Activated CD4-positive, alpha-beta T cell treated with anti-CD3 and anti-CD28 coated beads for 36 hours (primary cell): ENCODE data around the gene ZNF821. TPM values are rescaled to one million over a fixed set of nuclear protein-coding genes. Genes with fewer than 3 reads are reported as not detected.

Experiments
- ATAC-seq: fragments of 200-7000 bp; cut with Tn5 transposase; one replicate; pipeline ENCODE4 v1.10.0; 2021; ENCODE audit warnings: mild to moderate bottlenecking, moderate library complexity
- CTCF ChIA-PET: fragments of 350-600 bp; sonication (Branson Sonifier 250); formaldehyde crosslinking; loops from one replicate; lab custom pipeline; 2021; ENCODE audit warnings: antibody characterized with exemption; lab: Charles Lee
- POLR2A ChIA-PET: fragments of 350-600 bp; sonication (Branson Sonifier 250); formaldehyde crosslinking; loops from one replicate; lab custom pipeline; 2021; ENCODE audit warnings: antibody characterized with exemption, inconsistent platforms; lab: Charles Lee
- DNase-seq: peaks from one replicate; pipeline ENCODE4 v3.0.0-alpha.2; 2020
- H3K27ac Mint-ChIP-seq: one replicate; pipeline ENCODE4 v1.8.0; 2021; ENCODE audit warnings: mixed read lengths
- H3K27me3 Mint-ChIP-seq: one replicate; pipeline ENCODE4 v1.8.0; 2021; ENCODE audit warnings: mixed read lengths
- H3K36me3 Mint-ChIP-seq: one replicate; pipeline ENCODE4 v1.8.0; 2021; ENCODE audit warnings: low read depth, mixed read lengths
- H3K4me1 Mint-ChIP-seq: one replicate; pipeline ENCODE4 v1.8.0; 2021; ENCODE audit warnings: mixed read lengths
- H3K4me3 Mint-ChIP-seq: one replicate; pipeline ENCODE4 v1.8.0; 2021; ENCODE audit warnings: mild to moderate bottlenecking, moderate library complexity, mixed read lengths
- H3K9me3 Mint-ChIP-seq: one replicate; pipeline ENCODE4 v1.8.0; 2021; ENCODE audit warnings: low read depth, mixed read lengths
- intact Hi-C, 2 experiments: fragments of 100-400 bp; cut with DNase I in 1 of 2; cut with micrococcal nuclease in 1 of 2; formaldehyde crosslinking; loops; one replicate each; pipeline versions ENCODE4 v1.14.2 to v1.15.1; 2022 to 2024; cut with DNase I, micrococcal nuclease
- total RNA-seq, 2 experiments: library from RNA; stranded (reverse); gene quantifications; one replicate each; pipeline ENCODE4 v1.2.3, GENCODE V29; 2021

ZNF821 gene, protein sequence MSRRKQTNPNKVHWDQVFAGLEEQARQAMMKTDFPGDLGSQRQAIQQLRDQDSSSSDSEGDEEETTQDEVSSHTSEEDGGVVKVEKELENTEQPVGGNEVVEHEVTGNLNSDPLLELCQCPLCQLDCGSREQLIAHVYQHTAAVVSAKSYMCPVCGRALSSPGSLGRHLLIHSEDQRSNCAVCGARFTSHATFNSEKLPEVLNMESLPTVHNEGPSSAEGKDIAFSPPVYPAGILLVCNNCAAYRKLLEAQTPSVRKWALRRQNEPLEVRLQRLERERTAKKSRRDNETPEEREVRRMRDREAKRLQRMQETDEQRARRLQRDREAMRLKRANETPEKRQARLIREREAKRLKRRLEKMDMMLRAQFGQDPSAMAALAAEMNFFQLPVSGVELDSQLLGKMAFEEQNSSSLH
- total RNA-seq: 1 to 10 TPM; 6.0 to 7.7 TPM

DNA sequence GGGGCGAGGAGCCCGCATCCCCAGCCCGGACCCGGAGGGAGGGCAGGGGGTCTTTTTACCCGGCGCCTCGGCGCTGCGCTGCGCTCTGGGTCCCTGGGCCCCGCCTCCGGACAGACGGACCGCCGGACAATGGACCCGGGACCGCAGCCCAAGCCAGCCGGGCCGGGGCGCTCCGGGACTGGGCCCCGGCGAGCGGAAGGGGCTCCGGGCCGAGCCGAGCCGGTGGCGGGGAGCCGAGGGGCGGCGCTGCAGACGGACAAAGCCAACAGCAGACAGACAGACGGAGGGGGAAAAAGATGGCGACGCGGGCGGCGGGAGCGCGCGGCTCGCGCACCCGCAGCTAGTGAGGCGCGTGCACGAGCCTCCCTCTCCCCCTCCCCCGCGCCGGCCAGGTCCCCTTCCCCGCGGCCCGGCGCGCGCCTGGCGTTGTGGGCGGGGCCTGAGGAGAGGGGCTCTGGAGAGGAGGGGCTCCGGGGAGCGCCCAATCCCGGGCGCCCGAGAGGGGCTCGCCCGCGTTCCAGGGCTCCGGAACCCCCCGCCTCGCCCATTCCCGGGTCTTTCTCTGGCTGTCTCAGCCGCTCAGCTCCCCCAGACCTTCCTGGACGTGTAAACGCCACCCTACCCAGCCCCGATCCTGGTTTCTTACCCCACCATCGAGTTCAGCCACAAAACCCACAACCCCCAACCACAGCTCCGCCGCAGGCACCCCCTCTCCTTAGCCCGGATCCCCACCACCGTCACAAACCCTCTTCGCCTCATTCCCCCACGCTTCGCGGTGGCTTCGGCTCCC lies at the start of gene ZNF821:
Gene ZNF821, minus strand, starts transcription at position 334 of the 790 bp plus-strand sequence. CDS start 4,236 bp downstream, outside the sequence.
- H3K27ac Mint-ChIP-seq: peak within 1 kb of the TSS; percentile 84
- CTCF ChIA-PET: interaction anchor here (0.6 to 6.8 kb wide), 17 partner anchors 9 to 94 kb away, joined by 3 to 83 read pairs (median 5); partner anchors contain the start of genes AP1G1 and IST1
- peak; percentile 89 for DNase-seq
- no peaks in the 10 kb centered on the region for H3K27me3 Mint-ChIP-seq
- POLR2A ChIA-PET: interaction anchor here (0.6 to 1.9 kb wide), 12 partner anchors 11 to 209 kb away, joined by 3 to 11 read pairs (median 4); partner anchors contain the start of genes AP1G1, IST1 and TXNL4B
- peak within 1 kb of the TSS; percentile 84 for H3K4me3 Mint-ChIP-seq
- intact Hi-C loops: loop anchor here (1.0 to 5.0 kb wide), 11 partner anchors 11 to 209 kb away; partner anchors contain the start of genes ATXN1L (in 2 of the 2), IST1 (in 2 of the 2), DHODH (in 1 of the 2) and DHX38 (in 1 of the 2)
- no peaks in the 10 kb centered on the region for H3K9me3 Mint-ChIP-seq
- ATAC-seq: peak; percentile 66
- H3K4me1 Mint-ChIP-seq: peaks cover 48% of the 10 kb centered on the region
- peaks cover 7% of the 10 kb centered on the region for H3K36me3 Mint-ChIP-seq

- DNase-seq (no peak), ATAC-seq (no peak)
- POLR2A ChIA-PET: no interaction called here
- Mint-ChIP-seq H3K4me3 (no peak overlapping the region), H3K27me3 (no peaks in the 10 kb centered on the region), H3K4me1 (peaks cover 10% of the 10 kb centered on the region), H3K36me3 (peaks cover 15% of the 10 kb centered on the region), H3K27ac (peak overlapping the region; percentile 45), H3K9me3 (no peaks in the 10 kb centered on the region)
- CTCF ChIA-PET: interaction anchor here (0.6 kb wide), 1 partner anchor 51 kb away, joined by 4 read pairs; no protein-coding TSS in a partner anchor
- intact Hi-C loops: no loop called here
These were observed 49.0 kb upstream of the ZNF821 start for GRCh38 chr16:71933017-71933416.

- no peak overlapping the region for H3K27ac Mint-ChIP-seq
- intact Hi-C loops: no loop called here
- DNase-seq (no peak), ATAC-seq (no peak)
- no peaks in the 10 kb centered on the region for H3K27me3 Mint-ChIP-seq
- POLR2A ChIA-PET: interaction anchor here (0.7 kb wide), 1 partner anchor 51 kb away, joined by 7 read pairs; no protein-coding TSS in a partner anchor
- H3K9me3 Mint-ChIP-seq: no peaks in the 10 kb centered on the region
- CTCF ChIA-PET: interaction anchor here (0.6 to 0.7 kb wide), 2 partner anchors 29 to 156 kb away, joined by 3 read pairs; no protein-coding TSS in a partner anchor
- H3K4me3 Mint-ChIP-seq: no peak overlapping the region
- H3K36me3 Mint-ChIP-seq: peaks cover 25% of the 10 kb centered on the region
- peaks cover 9% of the 10 kb centered on the region for H3K4me1 Mint-ChIP-seq
These were observed 47.6 kb upstream of the ZNF821 start for GRCh38 chr16:71931599-71931998.

- ATAC-seq (no peak), DNase-seq (no peak)
- POLR2A ChIA-PET: interaction anchor here (0.7 kb wide), 1 partner anchor 50 kb away, joined by 7 read pairs; no protein-coding TSS in a partner anchor
- CTCF ChIA-PET: no interaction called here
- H3K4me3 Mint-ChIP-seq: no peak overlapping the region
- no peak overlapping the region for H3K27ac Mint-ChIP-seq
- H3K36me3 Mint-ChIP-seq: peaks cover 28% of the 10 kb centered on the region
- H3K9me3 Mint-ChIP-seq: no peaks in the 10 kb centered on the region
- no peaks in the 10 kb centered on the region for H3K27me3 Mint-ChIP-seq
- H3K4me1 Mint-ChIP-seq: peaks cover 9% of the 10 kb centered on the region
- intact Hi-C loops: no loop called here
These were observed 47.0 kb upstream of the ZNF821 start for GRCh38 chr16:71931001-71931400.

DNA sequence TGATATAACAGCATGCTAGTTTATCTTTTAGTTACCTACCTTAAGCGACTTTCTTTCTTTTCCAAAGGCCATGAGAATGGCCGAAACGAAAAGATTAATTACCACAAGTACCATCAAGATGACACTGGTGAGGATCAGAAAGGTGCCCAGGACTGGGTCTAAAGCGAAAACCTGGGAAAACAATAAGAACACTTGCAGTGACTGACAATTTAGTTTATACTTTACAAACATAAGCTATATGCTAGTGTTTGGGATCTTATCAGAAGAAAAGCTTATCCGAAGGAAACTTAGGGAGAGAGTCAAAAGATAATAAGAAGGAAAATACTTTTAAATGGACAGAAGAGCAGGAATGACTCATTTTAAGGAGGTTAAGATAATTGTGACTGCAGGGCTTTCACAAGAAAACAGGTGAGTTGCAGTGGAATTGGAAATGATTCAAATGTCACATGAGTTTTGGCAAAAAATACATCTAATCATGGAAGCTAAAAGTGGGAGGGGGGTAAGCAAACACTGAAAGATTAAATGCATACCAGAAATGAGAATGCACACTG lies 46.1 kb upstream of the ZNF821 start:
- Mint-ChIP-seq H3K9me3 (no peaks in the 10 kb centered on the region), H3K4me3 (no peak overlapping the region), H3K4me1 (peaks cover 9% of the 10 kb centered on the region), H3K27me3 (no peaks in the 10 kb centered on the region), H3K27ac (peak overlapping the region; percentile 67), H3K36me3 (peaks cover 33% of the 10 kb centered on the region)
- ATAC-seq (no peak), DNase-seq (no peak)
- ChIA-PET POLR2A (no interaction called here), CTCF (interaction anchor here (1.8 to 2.2 kb wide), 2 partner anchors 14 to 31 kb away, joined by 8 to 11 read pairs; no protein-coding TSS in a partner anchor)
- intact Hi-C loops: no loop called here

DNA sequence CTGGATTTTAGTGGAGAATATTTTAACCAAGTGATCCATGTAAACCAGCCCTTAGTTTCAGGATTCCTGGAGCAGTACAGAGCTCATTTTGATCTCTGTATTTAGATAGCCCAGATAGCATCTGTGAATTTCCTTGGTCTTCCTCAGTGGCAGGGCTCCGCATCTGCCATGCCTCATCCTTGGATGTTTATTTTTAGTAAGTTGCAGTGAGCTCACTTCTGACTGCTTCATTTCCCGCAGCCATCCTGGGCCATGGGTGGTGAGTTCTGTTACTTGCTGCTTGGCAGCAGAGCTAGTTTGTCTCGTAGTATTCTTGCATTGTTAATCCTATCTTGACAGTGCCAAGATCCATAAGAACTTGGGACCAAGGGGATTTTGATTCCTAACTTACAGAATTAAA lies 45.1 kb upstream of the ZNF821 start:
- DNase-seq (no peak), ATAC-seq (no peak)
- ChIA-PET CTCF (interaction anchor here (0.7 to 2.2 kb wide), 7 partner anchors 10 to 258 kb away, joined by 3 to 11 read pairs (median 3); no protein-coding TSS in a partner anchor), POLR2A (interaction anchor here (0.6 kb wide), 1 partner anchor 18 kb away, joined by 4 read pairs; no protein-coding TSS in a partner anchor)
- H3K27me3 Mint-ChIP-seq: no peaks in the 10 kb centered on the region
- H3K4me1 Mint-ChIP-seq: peaks cover 9% of the 10 kb centered on the region
- no peak overlapping the region for H3K27ac Mint-ChIP-seq
- H3K36me3 Mint-ChIP-seq: peaks cover 41% of the 10 kb centered on the region
- intact Hi-C loops: no loop called here
- H3K4me3 Mint-ChIP-seq: no peak overlapping the region
- no peaks in the 10 kb centered on the region for H3K9me3 Mint-ChIP-seq

DNA sequence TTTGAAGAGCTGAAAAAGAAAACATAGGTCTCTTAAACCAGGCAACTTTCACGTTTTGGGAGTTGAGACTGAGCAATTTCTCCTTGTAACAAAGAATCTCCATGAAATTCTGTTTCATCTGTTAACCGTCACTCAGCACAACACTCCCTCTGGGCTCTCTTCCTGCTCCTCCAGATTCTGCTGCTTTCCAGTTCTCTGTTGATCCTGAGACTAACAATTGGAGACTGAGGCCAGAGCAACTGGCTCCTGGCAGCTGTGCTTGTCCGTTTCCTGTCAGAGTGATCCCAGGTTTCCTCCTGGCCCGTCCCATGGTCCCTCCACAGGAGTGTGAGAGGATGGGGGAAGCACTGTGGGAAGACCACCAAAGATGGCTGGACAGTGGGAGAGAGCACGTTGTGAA lies 43.8 kb upstream of the ZNF821 start:
- no peaks in the 10 kb centered on the region for H3K27me3 Mint-ChIP-seq
- DNase-seq (no peak), ATAC-seq (no peak)
- H3K9me3 Mint-ChIP-seq: no peaks in the 10 kb centered on the region
- CTCF ChIA-PET: no interaction called here
- no peak overlapping the region for H3K4me3 Mint-ChIP-seq
- peaks cover 9% of the 10 kb centered on the region for H3K4me1 Mint-ChIP-seq
- POLR2A ChIA-PET: interaction anchor here (0.6 kb wide), 2 partner anchors 10 to 26 kb away, joined by 6 read pairs; no protein-coding TSS in a partner anchor
- H3K36me3 Mint-ChIP-seq: peaks cover 45% of the 10 kb centered on the region
- peak overlapping the region; percentile 11 for H3K27ac Mint-ChIP-seq
- intact Hi-C loops: no loop called here

GRCh38 chr16:71927383-71927782 lies 43.4 kb upstream of the ZNF821 start:
- Mint-ChIP-seq H3K27me3 (no peaks in the 10 kb centered on the region), H3K4me1 (peaks cover 9% of the 10 kb centered on the region), H3K36me3 (peaks cover 49% of the 10 kb centered on the region), H3K4me3 (no peak overlapping the region), H3K27ac (peak overlapping the region; percentile 11), H3K9me3 (no peaks in the 10 kb centered on the region)
- ATAC-seq (peak; percentile 26), DNase-seq (no peak)
- ChIA-PET POLR2A (interaction anchor here (0.6 kb wide), 2 partner anchors 11 to 26 kb away, joined by 6 read pairs; no protein-coding TSS in a partner anchor), CTCF (interaction anchor here (0.6 kb wide), 1 partner anchor 33 kb away, joined by 3 read pairs; no protein-coding TSS in a partner anchor)
- intact Hi-C loops: no loop called here

DNA sequence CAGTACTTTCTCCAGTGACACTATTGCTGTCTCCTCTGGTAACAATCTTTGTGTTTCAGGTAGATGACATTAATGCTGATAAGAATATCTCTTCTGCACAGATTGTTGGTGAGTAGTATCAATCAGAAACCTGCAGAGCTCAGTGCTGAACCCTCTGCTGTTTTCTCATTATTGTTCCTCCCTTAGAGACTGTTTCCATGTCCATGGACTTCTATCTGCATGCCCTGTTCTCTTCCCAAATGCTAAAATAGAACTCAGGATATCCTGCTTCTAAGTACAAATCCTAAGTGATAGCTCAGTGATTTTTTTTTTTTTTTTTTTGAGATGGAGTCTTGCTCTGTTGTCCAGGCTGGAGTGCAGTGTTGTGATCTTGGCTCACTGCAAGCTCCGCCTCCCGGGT lies 40.7 kb upstream of the ZNF821 start:
- H3K36me3 Mint-ChIP-seq: peaks cover 66% of the 10 kb centered on the region
- H3K27ac Mint-ChIP-seq: no peak overlapping the region
- H3K9me3 Mint-ChIP-seq: no peaks in the 10 kb centered on the region
- no peak overlapping the region for H3K4me3 Mint-ChIP-seq
- POLR2A ChIA-PET: interaction anchor here (0.6 to 0.8 kb wide), 2 partner anchors 30 to 143 kb away, joined by 3 to 7 read pairs; no protein-coding TSS in a partner anchor
- intact Hi-C loops: no loop called here
- ATAC-seq (no peak), DNase-seq (no peak)
- peaks cover 3% of the 10 kb centered on the region for H3K4me1 Mint-ChIP-seq
- CTCF ChIA-PET: interaction anchor here (0.7 to 1.3 kb wide), 2 partner anchors 9 to 174 kb away, joined by 3 to 6 read pairs; no protein-coding TSS in a partner anchor
- no peaks in the 10 kb centered on the region for H3K27me3 Mint-ChIP-seq

DNA sequence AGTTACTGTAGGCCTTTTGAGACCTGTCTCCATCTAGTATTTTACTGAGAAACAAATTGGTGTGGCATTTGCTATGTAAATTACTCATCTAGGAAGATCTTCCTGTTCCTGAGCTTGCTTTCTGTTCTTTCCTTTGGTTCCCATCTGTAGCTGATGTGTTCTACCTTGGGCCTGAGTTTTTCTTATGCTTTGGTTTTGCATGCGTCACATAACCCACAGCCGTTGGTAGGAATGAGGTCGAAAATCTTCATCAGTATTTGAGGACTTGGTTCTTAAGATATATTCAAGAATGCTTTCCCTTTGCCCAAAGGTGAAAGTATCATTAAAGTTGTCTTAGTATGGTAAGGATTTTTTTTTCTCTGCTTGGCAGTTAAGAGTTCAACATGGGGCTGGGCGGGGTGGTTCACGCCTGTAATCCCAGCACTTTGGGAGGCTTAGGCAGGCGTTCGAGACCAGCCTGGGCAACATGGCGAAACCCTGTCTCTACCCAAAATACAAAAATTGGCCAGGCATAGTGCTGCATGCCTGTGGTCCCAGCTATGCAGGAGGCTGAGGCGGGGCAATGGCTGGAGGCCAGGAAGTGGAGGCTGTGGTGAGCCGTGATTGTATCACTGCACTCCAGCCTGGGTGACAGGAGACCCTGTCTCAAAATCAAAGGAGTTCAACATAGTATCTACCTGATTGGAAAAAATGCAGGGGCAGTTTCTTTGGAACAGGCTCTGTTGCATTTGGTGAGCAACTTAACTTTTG lies 40.1 kb upstream of the ZNF821 start:
- DNase-seq: no peak
- Mint-ChIP-seq H3K4me1 (peaks cover 3% of the 10 kb centered on the region), H3K9me3 (no peaks in the 10 kb centered on the region), H3K27ac (peak overlapping the region; percentile 35), H3K36me3 (peaks cover 70% of the 10 kb centered on the region), H3K4me3 (no peak overlapping the region), H3K27me3 (no peaks in the 10 kb centered on the region)
- ChIA-PET POLR2A (interaction anchor here (0.6 kb wide), 1 partner anchor 142 kb away, joined by 7 read pairs; no protein-coding TSS in a partner anchor), CTCF (interaction anchor here (0.7 to 1.2 kb wide), 2 partner anchors 37 to 173 kb away, joined by 3 read pairs; no protein-coding TSS in a partner anchor)
- ATAC-seq: no peak
- intact Hi-C loops: no loop called here
